BLaER1 treated with 17β-estradiol and CSF1 and Interleukin-3, amounts not matched to agents 10 nM and 100 nM (cell line): ENCODE data around the gene PFDN1.

Experiments
- H3K27ac ChIP-seq, 11 experiments: shearing (Covaris generic); formaldehyde crosslinking; 2 replicates each; pipeline ENCODE4 v1.8.1; 2022
- H3K27me3 ChIP-seq, 11 experiments: shearing (Covaris generic); formaldehyde crosslinking; 2 replicates each; pipeline ENCODE4 v1.8.1; 2022
- H3K36me3 ChIP-seq, 11 experiments: shearing (Covaris generic); formaldehyde crosslinking; 2 replicates each; pipeline ENCODE4 v1.8.1; 2022
- H3K4me1 ChIP-seq, 10 experiments: shearing (Covaris generic); formaldehyde crosslinking; 2 replicates each; pipeline ENCODE4 v1.8.1; 2022
- H3K4me2 ChIP-seq, 11 experiments: shearing (Covaris generic); formaldehyde crosslinking; 2 replicates each; pipeline ENCODE4 v1.8.1; 2022
- H3K4me3 ChIP-seq, 10 experiments: shearing (Covaris generic); formaldehyde crosslinking; 2 replicates each; pipeline ENCODE4 v1.8.1; 2022
- H3K9ac ChIP-seq, 11 experiments: shearing (Covaris generic); formaldehyde crosslinking; 2 replicates each; pipeline ENCODE4 v1.8.1; 2022
- H3K9me3 ChIP-seq, 11 experiments: shearing (Covaris generic); formaldehyde crosslinking; replicated peaks in 1 of 11; 2 replicates each; pipeline ENCODE4 v1.8.1; 2022
- H4K20me1 ChIP-seq, 11 experiments: shearing (Covaris generic); formaldehyde crosslinking; 2 replicates each; pipeline ENCODE4 v1.8.1; 2022
- Cebpa-rat ChIP-seq, 11 experiments: shearing (Covaris generic); IDR thresholded peaks; 2 replicates each; pipeline ENCODE4 v1.8.1; 2022

Gene PFDN1

GRCh38 chr5:140223567-140223966, 79.3 kb downstream of the PFDN1 start:
- no peaks in the 10 kb centered on the region for H3K27me3 ChIP-seq
- H3K4me2 ChIP-seq, result peak overlapping the region in 4 of 11 experiments; percentile 1 to 89 (median 82); a peak in 5 of 22 replicates
- TF ChIP-seq Cebpa-rat (IDR thresholded peaks at IDR 0.05), result no peak
- H3K27ac ChIP-seq, result no peak overlapping the region
- H3K4me3 ChIP-seq, result no peak overlapping the region
- H3K4me1 ChIP-seq, result peaks cover 14 to 54% (median 36%) of the 10 kb centered on the region in 10 experiments
- no peak overlapping the region for H3K9ac ChIP-seq
- H4K20me1 ChIP-seq, result peaks cover 0 to 90% (median 0%) of the 10 kb centered on the region in 11 experiments; a peak in 6 of 22 replicates
- 0 out of 22 replicates have a peak, but pooled peaks cover 0 to 5% (median 0%) of the 10 kb centered on the region in 11 experiments for H3K9me3 ChIP-seq
- H3K36me3 ChIP-seq, result no peaks in the 10 kb centered on the region

GRCh38 chr5:140222416-140222815, 80.5 kb downstream of the PFDN1 start:
- Histone ChIP-seq H3K9ac (no peak overlapping the region), H3K4me3 (no peak overlapping the region), H3K9me3 (0 out of 22 replicates have a peak, but pooled peaks cover 0 to 5% (median 0%) of the 10 kb centered on the region in 11 experiments), H3K4me1 (peaks cover 14 to 58% (median 36%) of the 10 kb centered on the region in 10 experiments), H3K36me3 (0 out of 22 replicates have a peak, but pooled peaks cover 0 to 4% (median 0%) of the 10 kb centered on the region in 11 experiments), H3K27me3 (no peaks in the 10 kb centered on the region; a peak in 2 of 22 replicates), H4K20me1 (peaks cover 0 to 90% (median 0%) of the 10 kb centered on the region in 11 experiments; a peak in 6 of 22 replicates), H3K4me2 (peak overlapping the region in 5 of 11 experiments; percentile 61 to 89 (median 84); a peak in 10 of 22 replicates), H3K27ac (peak overlapping the region in 2 of 11 experiments; percentile 70 to 73; a peak in 4 of 22 replicates)
- TF ChIP-seq Cebpa-rat (IDR thresholded peaks at IDR 0.05), result no peak

- H3K27ac ChIP-seq, result peak overlapping the region in 5 of 11 experiments; percentile 23 to 73 (median 48); a peak in 7 of 22 replicates
- peak overlapping the region in 8 of 11 experiments; percentile 18 to 89 (median 71); a peak in 16 of 22 replicates for H3K4me2 ChIP-seq
- H3K36me3 ChIP-seq, result 0 out of 22 replicates have a peak, but pooled peaks cover 0 to 7% (median 0%) of the 10 kb centered on the region in 11 experiments
- TF ChIP-seq Cebpa-rat (IDR thresholded peaks at IDR 0.05), result no peak
- H3K9me3 ChIP-seq, result 0 out of 22 replicates have a peak, but pooled peaks cover 0 to 5% (median 0%) of the 10 kb centered on the region in 11 experiments
- H3K4me1 ChIP-seq, result peaks cover 14 to 61% (median 38%) of the 10 kb centered on the region in 10 experiments
- peaks cover 0 to 90% (median 0%) of the 10 kb centered on the region in 11 experiments; a peak in 6 of 22 replicates for H4K20me1 ChIP-seq
- peak overlapping the region in 2 of 11 experiments; percentile 28 to 31; a peak in 2 of 22 replicates for H3K9ac ChIP-seq
- peaks cover 0 to 5% (median 0%) of the 10 kb centered on the region in 11 experiments; a peak in 2 of 22 replicates for H3K27me3 ChIP-seq
- H3K4me3 ChIP-seq, result no peak overlapping the region
Measured at GRCh38 chr5:140221697-140222223, 81.1 kb downstream of the PFDN1 start.

- peaks cover 0 to 6% (median 0%) of the 10 kb centered on the region in 11 experiments; a peak in 3 of 22 replicates for H3K27me3 ChIP-seq
- H3K9me3 ChIP-seq, result 0 out of 22 replicates have a peak, but pooled peaks cover 0 to 5% (median 0%) of the 10 kb centered on the region in 11 experiments
- no peak for TF ChIP-seq Cebpa-rat (IDR thresholded peaks at IDR 0.05)
- H3K4me2 ChIP-seq, result peak overlapping the region; percentile 28 to 89 (median 51); a peak in 21 of 22 replicates
- H3K4me1 ChIP-seq, result peaks cover 15 to 72% (median 49%) of the 10 kb centered on the region in 10 experiments
- 0 out of 22 replicates have a peak, but pooled peaks cover 0 to 7% (median 0%) of the 10 kb centered on the region in 11 experiments for H3K36me3 ChIP-seq
- H3K27ac ChIP-seq, result peak overlapping the region in 3 of 11 experiments; percentile 27 to 73 (median 70); a peak in 4 of 22 replicates
- no peak overlapping the region for H3K9ac ChIP-seq
- peaks cover 0 to 94% (median 0%) of the 10 kb centered on the region in 11 experiments; a peak in 6 of 22 replicates for H4K20me1 ChIP-seq
- H3K4me3 ChIP-seq, result no peak overlapping the region
Measured at GRCh38 chr5:140220698-140221064, 82.2 kb downstream of the PFDN1 start.

GRCh38 chr5:140220032-140220697, 82.7 kb downstream of the PFDN1 start:
- Histone ChIP-seq H3K9ac (no peak overlapping the region), H3K4me3 (no peak overlapping the region), H3K4me1 (peaks cover 21 to 77% (median 54%) of the 10 kb centered on the region in 10 experiments), H4K20me1 (peaks cover 0 to 94% (median 0%) of the 10 kb centered on the region in 11 experiments; a peak in 7 of 22 replicates), H3K27ac (peak overlapping the region in 3 of 11 experiments; percentile 27 to 73 (median 70); a peak in 3 of 22 replicates), H3K36me3 (0 out of 22 replicates have a peak, but pooled peaks cover 0 to 7% (median 0%) of the 10 kb centered on the region in 11 experiments), H3K27me3 (peaks cover 0 to 6% (median 0%) of the 10 kb centered on the region in 11 experiments; a peak in 3 of 22 replicates), H3K4me2 (peak overlapping the region; percentile 28 to 89 (median 51); a peak in 21 of 22 replicates), H3K9me3 (0 out of 22 replicates have a peak, but pooled peaks cover 0 to 5% (median 0%) of the 10 kb centered on the region in 11 experiments)
- TF ChIP-seq Cebpa-rat (IDR thresholded peaks at IDR 0.05), result no peak

GRCh38 chr5:140219068-140219991, 83.6 kb downstream of the PFDN1 start:
- Histone ChIP-seq H3K4me2 (peak overlapping the region; percentile 28 to 89 (median 51); a peak in 19 of 22 replicates), H3K27ac (peak overlapping the region in 1 of 11 experiments; percentile 23; a peak in 1 of 22 replicates)

GRCh38 chr5:140217299-140218026, 85.4 kb downstream of the PFDN1 start:
- no peak overlapping the region for H3K4me3 ChIP-seq
- no peak overlapping the region for H3K27ac ChIP-seq
- H3K4me1 ChIP-seq, result peaks cover 32 to 77% (median 62%) of the 10 kb centered on the region in 10 experiments
- peaks cover 0 to 16% (median 0%) of the 10 kb centered on the region in 11 experiments; a peak in 4 of 22 replicates for H3K27me3 ChIP-seq
- 0 out of 22 replicates have a peak, but pooled peaks cover 0 to 7% (median 0%) of the 10 kb centered on the region in 11 experiments for H3K36me3 ChIP-seq
- no peak overlapping the region for H3K9ac ChIP-seq
- TF ChIP-seq Cebpa-rat (IDR thresholded peaks at IDR 0.05), result no peak
- H3K4me2 ChIP-seq, result peak overlapping the region in 1 of 11 experiments; percentile 0; a peak in 1 of 22 replicates
- 0 out of 22 replicates have a peak, but pooled peaks cover 0 to 5% (median 0%) of the 10 kb centered on the region in 11 experiments for H3K9me3 ChIP-seq
- peaks cover 0 to 99% (median 0%) of the 10 kb centered on the region in 11 experiments; a peak in 7 of 22 replicates for H4K20me1 ChIP-seq

More at GRCh38 chr5:140219068-140219991, 83.6 kb downstream of the PFDN1 start:
- no peak for TF ChIP-seq Cebpa-rat (IDR thresholded peaks at IDR 0.05)
- no peak overlapping the region for H3K4me3 ChIP-seq
- no peak overlapping the region for H3K9ac ChIP-seq
- 0 out of 22 replicates have a peak, but pooled peaks cover 0 to 5% (median 0%) of the 10 kb centered on the region in 11 experiments for H3K9me3 ChIP-seq
- H4K20me1 ChIP-seq, result peaks cover 0 to 94% (median 0%) of the 10 kb centered on the region in 11 experiments; a peak in 7 of 22 replicates
- H3K27me3 ChIP-seq, result peaks cover 0 to 7% (median 0%) of the 10 kb centered on the region in 11 experiments; a peak in 3 of 22 replicates
- H3K4me1 ChIP-seq, result peaks cover 29 to 85% (median 62%) of the 10 kb centered on the region in 10 experiments
- H3K36me3 ChIP-seq, result 0 out of 22 replicates have a peak, but pooled peaks cover 0 to 7% (median 0%) of the 10 kb centered on the region in 11 experiments
